ENCODE measurements around the gene DLAT.
"Not testable (repeated sequence)": the region's sequence is repeated elsewhere in the genome, so short reads cannot be mapped to it uniquely, and the experiment has no call there.

Gene DLAT

DNA sequence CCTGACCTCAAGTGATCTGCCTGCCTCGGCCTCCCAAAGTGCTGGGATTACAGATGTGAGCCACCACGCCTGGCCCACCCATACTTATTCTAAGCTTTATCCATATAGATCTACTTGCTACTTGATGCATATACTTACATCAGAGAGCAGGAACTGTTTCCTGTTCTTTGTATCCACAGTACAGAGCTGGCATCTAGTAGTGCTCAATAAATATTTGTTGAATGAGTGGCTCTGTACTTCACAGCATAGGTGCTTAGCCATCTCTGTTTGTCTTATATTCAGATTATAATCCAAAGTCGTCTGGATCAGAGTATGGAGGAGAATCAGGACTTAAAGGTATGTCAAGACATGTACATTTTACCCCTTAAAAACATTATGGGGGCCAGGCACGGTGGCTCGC, 38.6 kb upstream of the DLAT start:
- TF ChIP-seq, protein P1, sequence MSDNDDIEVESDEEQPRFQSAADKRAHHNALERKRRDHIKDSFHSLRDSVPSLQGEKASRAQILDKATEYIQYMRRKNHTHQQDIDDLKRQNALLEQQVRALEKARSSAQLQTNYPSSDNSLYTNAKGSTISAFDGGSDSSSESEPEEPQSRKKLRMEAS (IDR thresholded peaks at IDR 0.05; ENCODE audit: low read depth, low read length), result no peak
- TF ChIP-seq, protein P2, sequence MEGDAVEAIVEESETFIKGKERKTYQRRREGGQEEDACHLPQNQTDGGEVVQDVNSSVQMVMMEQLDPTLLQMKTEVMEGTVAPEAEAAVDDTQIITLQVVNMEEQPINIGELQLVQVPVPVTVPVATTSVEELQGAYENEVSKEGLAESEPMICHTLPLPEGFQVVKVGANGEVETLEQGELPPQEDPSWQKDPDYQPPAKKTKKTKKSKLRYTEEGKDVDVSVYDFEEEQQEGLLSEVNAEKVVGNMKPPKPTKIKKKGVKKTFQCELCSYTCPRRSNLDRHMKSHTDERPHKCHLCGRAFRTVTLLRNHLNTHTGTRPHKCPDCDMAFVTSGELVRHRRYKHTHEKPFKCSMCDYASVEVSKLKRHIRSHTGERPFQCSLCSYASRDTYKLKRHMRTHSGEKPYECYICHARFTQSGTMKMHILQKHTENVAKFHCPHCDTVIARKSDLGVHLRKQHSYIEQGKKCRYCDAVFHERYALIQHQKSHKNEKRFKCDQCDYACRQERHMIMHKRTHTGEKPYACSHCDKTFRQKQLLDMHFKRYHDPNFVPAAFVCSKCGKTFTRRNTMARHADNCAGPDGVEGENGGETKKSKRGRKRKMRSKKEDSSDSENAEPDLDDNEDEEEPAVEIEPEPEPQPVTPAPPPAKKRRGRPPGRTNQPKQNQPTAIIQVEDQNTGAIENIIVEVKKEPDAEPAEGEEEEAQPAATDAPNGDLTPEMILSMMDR (IDR thresholded peaks at IDR 0.05; ENCODE audit: low read depth, low read length), result no peak
- no peak overlapping the region for H3K4me3 ChIP-seq (ENCODE audit: low read depth, low read length)
- no peak for DNase-seq (ENCODE audit: low read depth)

DNA sequence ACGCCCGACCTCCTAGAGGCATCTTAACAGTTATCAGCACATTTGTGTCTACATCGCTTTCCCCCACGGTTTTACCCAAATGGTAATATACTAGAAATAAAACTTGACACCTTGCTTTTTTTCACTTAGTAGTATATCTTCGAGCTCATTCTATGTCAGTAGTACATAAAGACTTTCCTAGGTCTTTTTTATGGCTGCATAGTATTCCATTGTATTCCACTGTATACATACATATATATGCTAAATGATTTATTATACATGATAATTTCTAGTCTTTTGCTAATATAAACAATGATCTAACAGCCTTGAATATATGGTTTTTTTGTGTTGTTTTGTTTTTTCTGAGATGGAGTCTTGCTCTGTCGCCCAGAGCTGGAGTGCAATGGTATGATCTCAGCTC, 34.8 kb upstream of the DLAT start:
- no peak for DNase-seq (ENCODE audit: low read depth)
- no peak overlapping the region for H3K4me3 ChIP-seq (ENCODE audit: low read depth, low read length)
- TF ChIP-seq, protein P1 (IDR thresholded peaks at IDR 0.05; ENCODE audit: low read depth, low read length), result no peak
- TF ChIP-seq MYC (IDR thresholded peaks at IDR 0.05; ENCODE audit: low read depth, low read length) (no peak), POLR2A (IDR thresholded peaks at IDR 0.05; ENCODE audit: extremely low read depth, insufficient read length) (no peak)
- TF ChIP-seq, protein P2 (IDR thresholded peaks at IDR 0.05; ENCODE audit: low read depth, low read length), result no peak

DNA sequence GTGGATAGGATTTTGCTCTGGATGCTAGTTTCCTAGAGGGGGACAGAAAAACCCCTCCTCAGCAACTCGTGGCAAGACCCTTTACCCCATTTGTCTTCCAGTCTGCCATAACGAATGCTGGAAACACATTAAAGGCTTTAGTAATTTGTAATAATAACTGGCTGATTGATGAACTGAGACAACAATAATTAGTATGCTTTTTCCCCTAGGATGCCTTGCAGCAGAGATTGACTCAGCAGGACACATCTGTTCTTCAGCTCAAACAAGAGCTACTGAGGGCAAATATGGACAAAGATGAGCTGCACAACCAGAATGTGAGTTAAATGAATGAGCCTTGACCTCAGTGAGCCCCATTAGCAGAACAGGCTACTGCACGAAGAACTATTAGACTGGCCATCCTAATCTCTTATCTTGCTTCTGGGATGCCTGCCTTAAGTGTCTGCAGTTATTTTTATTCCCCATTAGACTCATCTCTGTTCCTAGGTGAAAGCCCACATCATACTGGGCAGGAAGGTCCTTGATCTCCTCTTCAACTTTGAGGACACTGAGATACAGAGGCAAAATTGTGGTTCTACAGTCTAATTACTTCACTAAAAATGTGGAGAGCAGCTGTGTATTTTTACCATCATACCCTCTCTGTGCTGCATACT, 32.9 kb upstream of the DLAT start:
- H3K4me3 ChIP-seq (ENCODE audit: low read depth, low read length), result no peak overlapping the region
- TF ChIP-seq MYC (IDR thresholded peaks at IDR 0.05; ENCODE audit: low read depth, low read length) (no peak), POLR2A (IDR thresholded peaks at IDR 0.05; ENCODE audit: extremely low read depth, insufficient read length) (no peak)
- TF ChIP-seq, protein P2 (IDR thresholded peaks at IDR 0.05; ENCODE audit: low read depth, low read length), result no peak
- TF ChIP-seq, protein P1 (IDR thresholded peaks at IDR 0.05; ENCODE audit: low read depth, low read length), result no peak
- no peak for DNase-seq (ENCODE audit: low read depth)

DNA sequence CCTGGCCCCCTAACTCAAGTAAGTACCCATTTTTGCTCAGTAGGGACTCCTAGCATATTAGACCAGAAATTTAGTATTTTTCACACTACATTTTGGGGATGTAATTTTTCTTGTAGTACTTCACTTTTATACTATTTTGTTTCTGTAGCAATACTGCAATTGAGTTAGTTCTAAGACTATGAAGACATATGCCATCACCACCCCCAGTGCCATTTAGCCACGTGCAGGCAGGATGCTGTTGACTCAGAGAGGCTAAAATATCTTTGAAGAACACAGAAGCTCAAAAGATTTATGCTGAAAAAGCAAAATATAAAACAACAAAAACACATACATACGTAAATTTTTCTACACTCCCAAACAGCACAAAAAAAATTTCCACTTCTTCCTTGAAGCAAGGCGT, 29.1 kb upstream of the DLAT start:
- H3K4me3 ChIP-seq (ENCODE audit: low read depth, low read length), result no peak overlapping the region
- no peak for DNase-seq (ENCODE audit: low read depth)
- TF ChIP-seq MYC (IDR thresholded peaks at IDR 0.05; ENCODE audit: low read depth, low read length) (no peak), POLR2A (IDR thresholded peaks at IDR 0.05; ENCODE audit: extremely low read depth, insufficient read length) (no peak)
- TF ChIP-seq, protein P2 (IDR thresholded peaks at IDR 0.05; ENCODE audit: low read depth, low read length), result no peak
- TF ChIP-seq, protein P1 (IDR thresholded peaks at IDR 0.05; ENCODE audit: low read depth, low read length), result no peak

DNA sequence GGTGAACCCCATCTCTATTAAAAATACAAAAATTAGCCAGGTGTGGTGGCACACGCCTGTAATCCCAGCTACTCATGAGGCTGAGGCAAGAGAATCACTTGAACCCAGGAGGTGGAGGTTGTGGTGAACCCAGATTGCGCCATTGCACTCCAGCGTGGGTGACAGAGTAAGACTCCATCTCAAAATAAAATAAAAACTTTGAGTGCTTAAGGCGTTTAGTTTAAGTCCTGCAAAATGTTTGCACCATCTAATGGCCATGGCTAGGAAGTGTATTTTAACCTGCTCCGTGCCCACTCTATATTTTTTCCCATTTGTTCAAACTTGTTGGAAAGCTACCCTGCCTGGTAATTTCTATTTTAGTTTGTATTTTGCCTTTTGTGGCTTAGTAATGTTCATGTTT, 28.5 kb upstream of the DLAT start:
- TF ChIP-seq, protein P2 (IDR thresholded peaks at IDR 0.05; ENCODE audit: low read depth, low read length), result peak; percentile 33
- DNase-seq (ENCODE audit: low read depth), result peak; percentile 80
- not testable (repeated sequence) for H3K4me3 ChIP-seq (ENCODE audit: low read depth, low read length)

DNA sequence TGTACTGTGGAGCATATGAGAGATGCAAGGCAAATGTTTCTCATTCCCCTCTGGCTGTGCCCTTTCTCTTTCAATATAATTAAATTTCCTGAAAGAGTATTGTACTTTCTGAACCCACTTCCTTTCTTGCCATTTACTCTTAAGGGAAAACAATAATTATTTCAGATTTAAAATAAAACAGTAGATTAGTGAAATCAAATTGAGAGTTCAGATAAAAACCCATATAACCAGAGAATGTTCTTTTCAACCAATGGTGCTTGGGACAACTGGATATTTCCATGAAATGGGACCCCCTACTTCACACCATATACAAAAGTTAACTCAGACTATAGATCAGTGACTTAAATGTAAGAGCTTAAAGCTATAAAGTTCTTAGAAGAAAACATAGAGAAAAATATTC, 26.1 kb upstream of the DLAT start:
- no peak for DNase-seq (ENCODE audit: low read depth)
- H3K4me3 ChIP-seq (ENCODE audit: low read depth, low read length), result no peak overlapping the region
- TF ChIP-seq, protein P2 (IDR thresholded peaks at IDR 0.05; ENCODE audit: low read depth, low read length), result no peak
- no peak for TF ChIP-seq POLR2A (IDR thresholded peaks at IDR 0.05; ENCODE audit: extremely low read depth, insufficient read length)
- TF ChIP-seq, protein P1 (IDR thresholded peaks at IDR 0.05; ENCODE audit: low read depth, low read length), result no peak
